ENCODE data around the gene RHEBL1. TPM values are rescaled to one million over a fixed set of nuclear protein-coding genes. Genes with fewer than 3 reads are reported as not detected.

The RHEBL1 gene
- total RNA-seq, 6 donors from 2014 or later = 0.97 to 1.4 (median 1.2) TPM; not detected in 2

DNA sequence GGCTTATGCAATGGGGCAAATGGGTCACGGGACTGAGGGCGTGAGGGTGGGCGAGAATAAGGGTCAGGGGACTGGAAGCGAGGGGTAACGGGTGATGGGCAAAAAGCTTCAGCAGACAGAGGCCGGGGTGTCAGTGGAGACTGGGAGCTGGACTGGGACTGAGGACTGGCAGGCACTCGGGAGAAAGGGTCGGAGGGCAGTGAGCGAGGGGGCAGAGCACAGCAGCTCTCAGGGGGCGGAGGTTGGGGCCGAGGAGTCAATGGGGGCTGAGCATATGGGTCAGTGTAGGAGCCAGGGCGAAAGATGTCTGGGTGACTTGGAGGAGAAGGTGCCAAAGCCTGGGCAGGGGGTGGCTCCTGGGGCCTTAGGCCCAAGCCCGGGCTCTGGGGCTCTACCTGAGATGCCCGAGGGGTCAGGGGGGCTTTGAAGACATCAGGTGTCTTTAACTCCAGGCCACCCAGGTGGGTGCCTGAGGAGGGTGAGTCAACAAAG lies 29.4 kb downstream of the RHEBL1 start:
- Histone ChIP-seq H3K4me3 (no peak overlapping the region), H3K27ac (no peak overlapping the region), H3K27me3 (no peaks in the 10 kb centered on the region), H3K9me3 (no peaks in the 10 kb centered on the region), H3K36me3 (peaks cover 73 to 98% (median 93%) of the 10 kb centered on the region in 4 donors), H3K4me1 (no peaks in the 10 kb centered on the region)
- DNase-seq = no peak
- 90% methylated on average over 14 of the region's 14 CpGs for WGBS, 2 donors
- TF ChIP-seq POLR2A (IDR thresholded peaks at IDR 0.05) (no peak), POLR2AphosphoS5 (IDR thresholded peaks at IDR 0.05) (no peak), EP300 (IDR thresholded peaks at IDR 0.05) (no peak)
- TF ChIP-seq, protein P1, sequence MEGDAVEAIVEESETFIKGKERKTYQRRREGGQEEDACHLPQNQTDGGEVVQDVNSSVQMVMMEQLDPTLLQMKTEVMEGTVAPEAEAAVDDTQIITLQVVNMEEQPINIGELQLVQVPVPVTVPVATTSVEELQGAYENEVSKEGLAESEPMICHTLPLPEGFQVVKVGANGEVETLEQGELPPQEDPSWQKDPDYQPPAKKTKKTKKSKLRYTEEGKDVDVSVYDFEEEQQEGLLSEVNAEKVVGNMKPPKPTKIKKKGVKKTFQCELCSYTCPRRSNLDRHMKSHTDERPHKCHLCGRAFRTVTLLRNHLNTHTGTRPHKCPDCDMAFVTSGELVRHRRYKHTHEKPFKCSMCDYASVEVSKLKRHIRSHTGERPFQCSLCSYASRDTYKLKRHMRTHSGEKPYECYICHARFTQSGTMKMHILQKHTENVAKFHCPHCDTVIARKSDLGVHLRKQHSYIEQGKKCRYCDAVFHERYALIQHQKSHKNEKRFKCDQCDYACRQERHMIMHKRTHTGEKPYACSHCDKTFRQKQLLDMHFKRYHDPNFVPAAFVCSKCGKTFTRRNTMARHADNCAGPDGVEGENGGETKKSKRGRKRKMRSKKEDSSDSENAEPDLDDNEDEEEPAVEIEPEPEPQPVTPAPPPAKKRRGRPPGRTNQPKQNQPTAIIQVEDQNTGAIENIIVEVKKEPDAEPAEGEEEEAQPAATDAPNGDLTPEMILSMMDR (IDR thresholded peaks at IDR 0.05) = no peak
- ATAC-seq (ENCODE audit: low FRiP score in 2 of 2) = no peak

DNA sequence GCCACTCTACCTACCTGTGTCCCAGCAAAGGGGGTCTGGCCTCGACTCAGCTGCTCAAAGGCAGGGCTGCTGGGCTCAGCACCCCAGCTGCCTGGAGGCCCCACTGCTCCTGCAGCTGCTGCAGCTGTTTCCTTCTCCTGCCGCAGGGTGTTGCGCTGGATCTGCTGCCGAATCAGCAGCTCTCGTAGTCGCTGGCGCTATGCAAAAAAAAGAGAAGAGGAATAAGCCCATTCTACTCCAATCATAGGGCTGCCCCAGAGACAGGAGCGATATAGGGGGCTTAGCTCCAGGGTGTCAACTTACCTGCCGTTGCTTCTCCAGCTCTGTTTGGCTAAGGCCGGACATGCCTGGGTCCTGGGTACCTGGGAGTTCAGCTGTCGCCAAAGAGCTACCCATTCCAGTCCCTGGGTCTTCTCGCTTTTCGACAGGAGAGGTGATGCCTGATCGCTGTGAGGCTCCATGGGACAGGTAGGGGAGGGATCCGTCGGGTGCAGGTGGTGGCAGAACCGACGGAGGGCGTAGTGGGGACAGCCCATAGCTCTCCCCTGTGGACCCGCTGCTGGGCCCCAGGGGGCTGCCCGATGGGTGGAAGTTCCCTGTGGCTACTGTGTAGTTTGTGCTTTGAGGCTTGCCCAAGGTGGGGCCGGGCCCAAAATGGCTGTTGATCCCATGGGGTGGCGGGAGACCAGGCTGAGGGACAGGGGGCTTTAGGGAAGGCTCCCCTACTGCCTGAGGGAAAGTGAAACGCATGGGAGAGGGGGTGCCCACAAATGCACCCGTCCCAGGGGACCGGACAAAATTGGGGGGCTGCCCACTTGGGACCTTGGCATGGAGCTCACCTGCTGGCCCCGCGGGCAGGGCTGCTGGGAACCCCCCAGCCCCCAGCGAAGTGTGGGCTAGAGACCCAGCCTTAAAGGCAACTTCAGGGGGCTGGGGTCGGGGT lies 30.1 kb downstream of the RHEBL1 start:
- Histone ChIP-seq H3K4me1 (no peaks in the 10 kb centered on the region), H3K27ac (no peak overlapping the region), H3K4me3 (no peak overlapping the region), H3K9me3 (no peaks in the 10 kb centered on the region), H3K36me3 (peaks cover 66 to 98% (median 93%) of the 10 kb centered on the region in 4 donors), H3K27me3 (no peaks in the 10 kb centered on the region)
- DNase-seq = no peak
- TF ChIP-seq, protein P1 (IDR thresholded peaks at IDR 0.05) = no peak
- TF ChIP-seq EP300 (IDR thresholded peaks at IDR 0.05) (no peak), POLR2A (IDR thresholded peaks at IDR 0.05) (no peak), POLR2AphosphoS5 (IDR thresholded peaks at IDR 0.05) (no peak)
- no peak for ATAC-seq (ENCODE audit: low FRiP score in 2 of 2)
- 90 to 92% methylated on average over 23 to 30 of the region's 30 CpGs for WGBS, 2 donors

DNA sequence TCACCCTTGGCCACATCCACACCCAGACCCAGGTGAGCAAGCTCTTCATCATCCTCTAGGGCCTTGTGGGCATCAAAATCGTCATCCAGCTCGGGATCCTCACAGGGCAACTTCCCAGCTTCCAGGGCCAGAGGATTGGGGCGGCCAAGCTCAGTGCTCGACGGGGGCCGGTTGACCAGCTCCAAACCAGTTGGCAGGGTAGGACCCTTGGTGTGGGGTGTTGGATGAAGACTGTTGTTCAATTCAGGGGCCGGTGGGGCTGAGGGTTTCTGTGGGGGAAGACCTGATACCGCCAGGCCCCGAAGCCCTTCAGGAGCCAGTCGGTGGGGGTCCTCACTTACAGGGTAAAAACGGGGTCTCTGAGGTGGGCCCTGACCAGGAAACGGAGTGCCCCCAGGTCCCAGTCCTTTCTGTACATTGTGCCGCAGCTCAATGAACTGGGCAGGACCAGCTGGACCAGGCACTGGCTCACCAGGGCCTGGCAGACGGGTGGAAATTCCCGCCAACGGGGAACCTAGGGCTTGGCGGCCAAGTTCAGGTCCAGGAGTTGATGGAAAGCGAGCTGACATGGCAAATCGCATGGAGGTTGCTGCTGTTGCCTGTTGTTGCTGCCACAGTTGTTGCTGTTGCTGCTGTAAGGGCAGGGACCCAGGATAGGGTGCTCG lies 31.4 kb downstream of the RHEBL1 start:
- no peaks in the 10 kb centered on the region for H3K9me3 ChIP-seq
- TF ChIP-seq, protein P1 (IDR thresholded peaks at IDR 0.05) = no peak
- no peak for TF ChIP-seq EP300 (IDR thresholded peaks at IDR 0.05)
- TF ChIP-seq POLR2A (IDR thresholded peaks at IDR 0.05) = no peak
- TF ChIP-seq POLR2AphosphoS5 (IDR thresholded peaks at IDR 0.05) = no peak
- ATAC-seq (ENCODE audit: low FRiP score in 2 of 2) (no peak), DNase-seq (no peak)
- H3K27ac ChIP-seq = no peak overlapping the region
- H3K36me3 ChIP-seq = peaks cover 64 to 98% (median 92%) of the 10 kb centered on the region in 4 donors
- 93 to 95% methylated on average over 13 to 15 of the region's 20 CpGs for WGBS, 2 donors
- no peak overlapping the region for H3K4me3 ChIP-seq
- peaks cover 0 to 3% (median 2%) of the 10 kb centered on the region in 4 donors for H3K4me1 ChIP-seq
- H3K27me3 ChIP-seq = no peaks in the 10 kb centered on the region

DNA sequence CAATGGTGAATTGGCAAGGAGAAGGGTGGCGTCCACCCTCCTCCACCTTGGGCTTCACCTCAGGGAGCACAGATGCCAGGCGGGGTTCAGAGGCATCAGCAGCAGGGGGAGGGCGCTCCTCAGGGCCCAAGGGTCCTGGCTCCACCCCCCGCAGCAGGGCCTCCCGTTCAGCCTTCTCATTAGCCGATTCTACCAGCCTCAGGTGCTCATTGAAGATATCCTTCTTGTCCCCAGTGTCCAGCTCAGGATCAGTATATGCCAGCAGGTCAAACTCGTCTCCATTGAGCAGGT lies 31.9 kb downstream of the RHEBL1 start:
- Histone ChIP-seq H3K9me3 (no peaks in the 10 kb centered on the region), H3K4me1 (peaks cover 0 to 8% (median 6%) of the 10 kb centered on the region in 4 donors), H3K27ac (no peak overlapping the region), H3K36me3 (peaks cover 63 to 98% (median 92%) of the 10 kb centered on the region in 4 donors), H3K4me3 (no peak overlapping the region), H3K27me3 (no peaks in the 10 kb centered on the region)
- 91 to 93% methylated on average over 4 to 7 of the region's 7 CpGs for WGBS, 2 donors
- ATAC-seq (ENCODE audit: low FRiP score in 2 of 2) (no peak), DNase-seq (no peak)
- no peak for TF ChIP-seq POLR2A (IDR thresholded peaks at IDR 0.05)

Measured in upper lobe of left lung (tissue), 6 donors.